HepG2 (cell line): ENCODE data around the gene ARHGAP35. TPM values are rescaled to one million over a fixed set of nuclear protein-coding genes. Genes with fewer than 3 reads are reported as not detected.

Source experiments
- ARID2 ChIP-seq: sonication (generic); formaldehyde crosslinking; IDR thresholded peaks from 2 replicates; pipeline ENCODE4 v1.8.1; 2022; ENCODE audit warnings: mild to moderate bottlenecking, missing genetic modification reagents, borderline replicate concordance
- BCLAF1 ChIP-seq: fragments of 450-650 bp; IDR thresholded peaks from 2 replicates; pipeline ENCODE4 v1.6.1; 2017; ENCODE audit warnings: mild to moderate bottlenecking
- FIP1L1 ChIP-seq: fragments of 200-400 bp; formaldehyde crosslinking; IDR thresholded peaks from 2 replicates; pipeline ENCODE4 v1.6.1; 2018; ENCODE audit warnings: low read depth, mild to moderate bottlenecking, low read length, moderate library complexity, borderline replicate concordance; ENCODE audit not compliant: insufficient read depth
- FOSL1 ChIP-seq: sonication (generic); formaldehyde crosslinking; IDR thresholded peaks from 2 replicates; pipeline ENCODE4 v1.9.0; 2021; ENCODE audit warnings: missing genetic modification reagents, borderline replicate concordance
- HIVEP1 ChIP-seq: sonication (generic); formaldehyde crosslinking; IDR thresholded peaks from 2 replicates; pipeline ENCODE4 v1.4.0; 2020; ENCODE audit warnings: mild to moderate bottlenecking, missing genetic modification reagents
- IRF1 ChIP-seq: sonication (generic); formaldehyde crosslinking; IDR thresholded peaks from 2 replicates; pipeline ENCODE4 v1.4.0; 2020; ENCODE audit warnings: low read depth, mild to moderate bottlenecking, missing genetic modification reagents
- PHF21A ChIP-seq: sonication (generic); formaldehyde crosslinking; IDR thresholded peaks from 2 replicates; pipeline ENCODE4 v1.5.0; 2020; ENCODE audit warnings: mild to moderate bottlenecking, missing genetic modification reagents
- RBM22 ChIP-seq: fragments of 200-400 bp; formaldehyde crosslinking; optimal IDR thresholded peaks from 2 replicates; pipeline ENCODE3; 2017; ENCODE audit warnings: mild to moderate bottlenecking, low read length, moderate library complexity
- SALL2 ChIP-seq: sonication (generic); formaldehyde crosslinking; IDR thresholded peaks from 2 replicates; pipeline ENCODE4 v1.8.1; 2023; ENCODE audit warnings: mild to moderate bottlenecking, missing genetic modification reagents, inconsistent platforms
- SP4 ChIP-seq: sonication (generic); formaldehyde crosslinking; IDR thresholded peaks from 2 replicates; pipeline ENCODE4 v1.8.1; 2023; ENCODE audit warnings: mild to moderate bottlenecking, missing genetic modification reagents
- TAF1 ChIP-seq: sonication (generic); formaldehyde crosslinking; IDR thresholded peaks from 2 replicates; pipeline ENCODE4 v1.4.0; 2020; ENCODE audit warnings: missing genetic modification reagents
- TBP ChIP-seq: sonication (generic); formaldehyde crosslinking; IDR thresholded peaks from 2 replicates; pipeline ENCODE4 v1.5.0; 2020; ENCODE audit warnings: missing genetic modification reagents
- TGIF2 ChIP-seq: IDR thresholded peaks from 2 replicates; pipeline ENCODE4 v1.6.1; 2016; ENCODE audit warnings: control low read depth, missing compliant biosample characterization
- XRCC5 ChIP-seq: fragments of 200-400 bp; formaldehyde crosslinking; optimal IDR thresholded peaks from 2 replicates; pipeline ENCODE3; 2017; ENCODE audit warnings: mild to moderate bottlenecking, low read length
- ZBTB38 ChIP-seq: sonication (generic); formaldehyde crosslinking; IDR thresholded peaks from 2 replicates; pipeline ENCODE4 v1.5.1; 2020; ENCODE audit warnings: mild to moderate bottlenecking, missing genetic modification reagents
- ZFP82 ChIP-seq: sonication (generic); formaldehyde crosslinking; IDR thresholded peaks from 2 replicates; pipeline ENCODE4 v1.5.1; 2020; ENCODE audit warnings: mild to moderate bottlenecking, missing genetic modification reagents, borderline replicate concordance
- ZMYM4 ChIP-seq: sonication (generic); formaldehyde crosslinking; IDR thresholded peaks from 2 replicates; pipeline ENCODE4 v1.8.1; 2023; ENCODE audit warnings: mild to moderate bottlenecking, missing genetic modification reagents
- ZNF20 ChIP-seq: sonication (generic); formaldehyde crosslinking; IDR thresholded peaks from 2 replicates; pipeline ENCODE4 v1.4.0; 2020; ENCODE audit warnings: mild to moderate bottlenecking, moderate library complexity, missing genetic modification reagents
- ZNF280B ChIP-seq: sonication (generic); formaldehyde crosslinking; IDR thresholded peaks from 2 replicates; pipeline ENCODE4 v1.5.0; 2020; ENCODE audit warnings: missing genetic modification reagents, mild to moderate bottlenecking, borderline replicate concordance
- ZNF530 ChIP-seq: sonication (generic); formaldehyde crosslinking; IDR thresholded peaks from 2 replicates; pipeline ENCODE4 v1.5.0; 2020; ENCODE audit warnings: low read depth, mild to moderate bottlenecking, missing genetic modification reagents
- ZNF768 ChIP-seq: sonication (generic); formaldehyde crosslinking; IDR thresholded peaks from 2 replicates; pipeline ENCODE4 v1.4.0; 2020; ENCODE audit warnings: missing genetic modification reagents
- ZSCAN9 ChIP-seq: IDR thresholded peaks from 2 replicates; pipeline ENCODE4 v1.6.1; 2016; ENCODE audit warnings: borderline replicate concordance
- polyA plus RNA-seq, 8 experiments: library from polyadenylated mRNA; depleted of rRNA in 3 of 8; stranded (reverse) in 7 of 8; unstranded in 1 of 8; fragments of >200 nt; fragmentation: Illumina TruSeq in 4 of 8; extraction: Trizol in 4 of 8; gene quantifications; 2 replicates each; pipeline versions ENCODE4 v1.2.1 to v1.2.3, GENCODE V29; 2011 to 2016; ENCODE audit warnings: low read depth in 4 of 8, missing spikeins in 1 of 8, mixed read lengths in 1 of 8; ENCODE audit not compliant: insufficient read depth in 1 of 8
- total RNA-seq, 5 experiments: library from RNA; depleted of rRNA; stranded (reverse); fragments of >200 nt; fragmentation: Illumina TruSeq; extraction: Trizol; gene quantifications; 2 replicates each; pipeline ENCODE4 v1.2.3, GENCODE V29; 2016; ENCODE audit warnings: low read depth in 1 of 5
- TF ChIP-seq, protein P1 (sequence below): sonication (generic); formaldehyde crosslinking; IDR thresholded peaks from 2 replicates; pipeline ENCODE4 v1.8.0; 2022; ENCODE audit warnings: mild to moderate bottlenecking, missing genetic modification reagents

The ARHGAP35 gene
- total and polyA plus RNA-seq, 2 of the 13 experiments (the other 11 are each of a cell fraction or from before 2014, with no cell fraction given): 30.1 to 30.2 TPM

- TF ChIP-seq ZBTB38 (CRISPR knock-in tag): 0 out of 2 replicates have a peak, but pooled peaks have one; percentile 25
- TF ChIP-seq HIVEP1 (CRISPR knock-in tag): no peak
- no peak for TF ChIP-seq BCLAF1
- TF ChIP-seq TAF1: no peak
- no peak for TF ChIP-seq SP4
- no peak for TF ChIP-seq TBP (CRISPR knock-in tag)
- no peak for TF ChIP-seq FIP1L1
- TF ChIP-seq ZNF280B (CRISPR knock-in tag): no peak
- TF ChIP-seq, protein P1, sequence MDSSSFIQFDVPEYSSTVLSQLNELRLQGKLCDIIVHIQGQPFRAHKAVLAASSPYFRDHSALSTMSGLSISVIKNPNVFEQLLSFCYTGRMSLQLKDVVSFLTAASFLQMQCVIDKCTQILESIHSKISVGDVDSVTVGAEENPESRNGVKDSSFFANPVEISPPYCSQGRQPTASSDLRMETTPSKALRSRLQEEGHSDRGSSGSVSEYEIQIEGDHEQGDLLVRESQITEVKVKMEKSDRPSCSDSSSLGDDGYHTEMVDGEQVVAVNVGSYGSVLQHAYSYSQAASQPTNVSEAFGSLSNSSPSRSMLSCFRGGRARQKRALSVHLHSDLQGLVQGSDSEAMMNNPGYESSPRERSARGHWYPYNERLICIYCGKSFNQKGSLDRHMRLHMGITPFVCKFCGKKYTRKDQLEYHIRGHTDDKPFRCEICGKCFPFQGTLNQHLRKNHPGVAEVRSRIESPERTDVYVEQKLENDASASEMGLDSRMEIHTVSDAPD (CRISPR knock-in tag): no peak; the same call in 1 of the 2 replicates
- TF ChIP-seq FOSL1 (CRISPR knock-in tag): no peak
- TF ChIP-seq ZNF20 (CRISPR knock-in tag): no peak
- no peak for TF ChIP-seq SALL2 (CRISPR knock-in tag)
- TF ChIP-seq IRF1 (CRISPR knock-in tag): no peak
- TF ChIP-seq ZFP82 (CRISPR knock-in tag): no peak
- peak; percentile 52 for TF ChIP-seq ZMYM4
- TF ChIP-seq XRCC5: no peak
- no peak for TF ChIP-seq ZNF530 (CRISPR knock-in tag)
- no peak for TF ChIP-seq ARID2 (CRISPR knock-in tag)
- TF ChIP-seq ZSCAN9 (CRISPR knock-in tag): no peak
- 0 out of 2 replicates have a peak, but pooled peaks have one; percentile 42 for TF ChIP-seq PHF21A (CRISPR knock-in tag)
- no peak for TF ChIP-seq TGIF2 (CRISPR knock-in tag)
- TF ChIP-seq ZNF768: no peak
- no peak for TF ChIP-seq RBM22
These were observed 35.4 kb downstream of the ARHGAP35 start (continued) for GRCh38 chr19:46896076-46896794.
